HG03095 (cell line): ENCODE data around the gene TACC2.

ENCODE experiments used
- ATAC-seq: cut with Tn5 transposase; IDR thresholded peaks from one replicate; pipeline ENCODE4 v1.9.1; 2021; ENCODE audit warnings: moderate library complexity; ENCODE audit not compliant: unreplicated experiment

TACC2 gene

GRCh38 chr10:122245136-122245535, 256.2 kb downstream of the TACC2 start:
- no peak for ATAC-seq

DNA sequence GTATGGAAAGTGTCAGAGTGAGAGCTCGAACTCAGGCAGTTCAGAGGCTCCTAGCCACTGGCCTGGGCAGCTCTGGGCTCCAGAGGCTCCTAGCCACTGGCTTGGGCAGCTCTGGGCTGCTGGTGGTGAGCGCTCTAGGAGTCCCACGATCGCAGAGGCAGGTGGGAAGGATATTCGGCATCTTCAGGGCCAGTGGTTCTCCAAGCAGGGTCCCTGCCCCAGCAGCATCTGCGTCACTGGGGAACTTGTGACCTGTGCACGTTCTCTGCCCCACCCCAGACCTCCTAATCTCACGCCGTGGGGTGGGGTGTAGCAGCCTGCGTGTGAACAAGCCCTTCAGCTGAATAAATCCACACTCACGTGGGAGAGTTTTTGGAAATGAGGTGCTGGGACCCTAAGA, 256.9 kb downstream of the TACC2 start:
- ATAC-seq, result no peak

- no peak for ATAC-seq
Measured at GRCh38 chr10:122246830-122247520, 258.0 kb downstream of the TACC2 start.

DNA sequence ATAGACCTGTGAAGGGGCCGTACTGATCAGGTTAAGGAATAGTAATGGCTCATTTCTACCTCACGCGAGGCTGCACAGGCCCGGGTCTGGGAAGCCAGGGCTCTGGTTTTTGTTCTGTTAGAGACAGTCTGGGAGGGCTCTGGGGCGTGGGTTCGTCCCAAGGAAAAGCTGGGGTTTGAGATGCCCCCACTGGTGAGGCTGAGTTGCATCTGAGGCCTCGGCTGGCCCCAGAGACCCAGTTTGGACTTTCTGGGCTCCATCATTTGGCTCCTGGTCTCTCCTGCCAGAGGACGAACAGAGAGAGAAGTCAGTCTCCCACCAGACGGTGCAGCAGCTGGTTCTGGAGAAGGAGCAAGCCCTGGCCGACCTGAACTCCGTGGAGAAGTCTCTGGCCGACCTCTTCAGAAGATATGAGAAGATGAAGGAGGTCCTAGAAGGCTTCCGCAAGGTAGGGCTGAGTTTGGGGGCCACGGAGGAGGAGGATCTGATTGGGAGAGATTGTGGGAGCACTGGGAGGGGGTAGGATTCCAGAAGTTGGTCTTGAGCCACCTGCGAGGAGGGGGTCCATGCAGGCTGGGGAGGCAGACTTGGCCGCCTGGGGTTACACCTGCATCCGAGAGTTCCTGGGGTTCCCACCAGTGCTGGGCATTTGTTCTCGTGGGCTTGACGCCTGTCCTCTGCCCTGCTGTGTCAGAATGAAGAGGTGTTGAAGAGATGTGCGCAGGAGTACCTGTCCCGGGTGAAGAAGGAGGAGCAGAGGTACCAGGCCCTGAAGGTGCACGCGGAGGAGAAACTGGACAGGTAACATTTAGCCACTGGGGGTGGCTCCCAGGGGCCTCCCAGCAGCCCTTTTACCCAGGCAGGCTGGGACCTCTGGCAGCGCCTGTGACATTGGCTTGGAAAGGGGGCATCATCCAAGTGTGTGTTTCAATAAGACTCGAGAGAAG, 259.7 kb downstream of the TACC2 start:
- ATAC-seq, result no peak

- ATAC-seq, result no peak
Measured at GRCh38 chr10:122249303-122249850, 260.4 kb downstream of the TACC2 start.

DNA sequence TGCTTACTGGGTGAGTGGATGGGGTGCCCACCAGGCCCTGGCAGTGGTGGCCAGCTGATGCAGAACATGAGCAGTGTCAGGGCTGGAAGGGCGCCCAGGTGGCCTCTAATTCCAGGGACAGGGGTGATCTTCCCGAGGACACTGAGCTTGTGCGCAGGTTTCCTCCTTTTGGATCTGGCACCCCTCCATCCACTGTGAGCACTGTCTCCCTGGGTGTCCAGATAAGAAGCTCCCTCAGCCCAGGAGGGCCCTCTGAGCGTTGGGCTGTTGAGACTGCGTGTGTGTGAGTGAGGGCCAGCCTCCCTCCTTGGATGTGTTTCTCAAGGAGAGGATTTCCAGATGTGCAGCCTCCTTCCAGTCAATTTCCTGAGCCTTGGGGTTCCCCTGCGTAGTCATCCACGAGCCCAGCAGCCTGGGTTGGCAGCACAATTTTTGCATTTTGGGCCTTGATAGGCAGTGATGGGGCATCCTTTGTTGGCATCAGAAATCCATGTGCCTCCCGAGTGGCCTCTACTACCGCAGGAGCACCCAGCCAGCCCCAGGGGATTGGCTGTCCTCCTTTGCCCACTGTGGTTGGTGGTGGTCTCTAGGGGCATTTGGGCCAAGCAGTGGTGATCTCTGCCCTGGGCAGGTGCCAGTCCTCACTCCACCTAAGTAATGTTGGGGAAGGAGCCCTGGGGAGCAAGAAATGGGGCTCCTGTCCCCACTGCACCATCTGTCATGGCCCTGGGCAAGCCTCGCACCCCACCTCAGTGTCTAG, 261.2 kb downstream of the TACC2 start:
- no peak for ATAC-seq

- no peak for ATAC-seq
Measured at GRCh38 chr10:122251459-122252255, 262.7 kb downstream of the TACC2 start.

DNA sequence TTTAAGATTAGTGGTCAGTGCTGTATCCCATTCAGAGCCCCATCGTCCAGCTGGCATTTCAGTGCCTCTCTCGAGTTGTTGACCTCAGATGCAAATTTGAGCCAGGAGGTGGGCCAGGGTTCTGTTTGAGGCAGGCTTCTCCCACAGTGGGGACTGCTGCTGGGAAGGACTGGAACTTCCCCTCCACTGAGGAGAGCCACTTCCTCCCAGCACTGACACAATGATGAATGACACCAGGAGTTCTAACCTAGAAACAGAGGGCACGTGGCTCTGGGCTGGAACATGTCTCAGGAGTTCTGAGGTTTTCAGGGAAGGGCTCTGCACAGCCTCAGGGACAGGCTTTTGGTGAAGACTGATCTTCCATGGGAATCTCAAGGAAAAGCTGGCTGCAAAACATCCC, 263.8 kb downstream of the TACC2 start:
- no peak for ATAC-seq

- no peak for ATAC-seq
Measured at GRCh38 chr10:122253605-122254004, 264.6 kb downstream of the TACC2 start.

- no peak for ATAC-seq
Measured at GRCh38 chr10:122254831-122255230, 265.9 kb downstream of the TACC2 start.

DNA sequence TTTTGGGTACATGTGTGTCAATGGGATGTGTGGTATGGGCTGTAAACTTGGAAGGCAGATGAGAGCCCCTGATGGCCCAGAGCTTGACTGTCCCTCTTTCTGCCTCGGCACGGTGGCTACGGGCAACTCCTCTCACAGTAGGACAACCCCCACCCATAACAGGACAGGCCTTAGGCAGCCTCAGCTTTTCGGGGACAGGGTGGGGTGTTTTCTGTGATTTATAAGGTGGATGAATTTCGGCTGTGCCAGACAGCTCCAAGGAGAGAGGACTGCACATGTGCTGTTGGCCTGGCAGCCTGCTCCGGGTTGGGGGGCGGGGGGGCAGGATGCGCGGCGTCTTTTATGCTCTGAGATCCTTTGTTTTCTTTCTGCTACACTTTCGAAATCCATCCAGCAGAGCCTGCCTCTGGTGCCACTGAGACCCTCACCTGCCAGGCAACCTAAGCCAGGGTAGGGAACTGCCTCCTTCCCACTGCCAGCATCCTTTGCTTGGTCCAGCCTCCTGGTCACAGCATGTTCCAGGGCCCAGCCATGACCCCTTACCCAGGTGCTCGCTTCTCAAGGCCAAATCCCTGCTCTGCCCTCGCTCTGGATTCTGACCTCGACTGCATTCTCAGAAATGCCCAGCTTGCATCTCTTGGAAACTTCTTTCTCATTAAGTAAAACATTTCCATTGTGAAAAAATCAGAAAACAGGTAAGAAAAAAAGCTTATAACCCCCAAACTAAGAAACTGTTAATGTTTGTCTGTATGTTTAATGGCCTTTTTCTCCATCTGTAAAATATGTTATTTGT, 266.7 kb downstream of the TACC2 start:
- no peak for ATAC-seq

DNA sequence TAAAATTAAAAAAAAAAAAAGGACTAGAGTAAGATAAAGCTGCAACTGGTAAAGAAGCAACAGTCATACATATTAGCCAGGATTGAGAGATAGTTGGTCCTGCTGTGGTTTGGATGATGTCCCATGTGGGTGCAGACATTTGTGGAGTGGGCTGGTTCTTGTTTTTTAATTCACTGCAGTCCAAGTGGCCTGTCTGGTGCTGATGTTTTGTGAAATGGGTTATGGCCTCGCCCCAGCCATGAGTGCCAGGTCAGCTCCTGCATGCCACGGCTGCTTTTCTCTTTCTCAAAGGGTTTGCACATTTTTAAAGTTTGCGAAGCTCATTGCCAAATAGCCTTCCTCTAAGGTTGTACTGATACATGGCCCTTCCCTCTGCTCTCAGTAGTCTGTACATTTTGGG, 268.1 kb downstream of the TACC2 start:
- ATAC-seq, result no peak

DNA sequence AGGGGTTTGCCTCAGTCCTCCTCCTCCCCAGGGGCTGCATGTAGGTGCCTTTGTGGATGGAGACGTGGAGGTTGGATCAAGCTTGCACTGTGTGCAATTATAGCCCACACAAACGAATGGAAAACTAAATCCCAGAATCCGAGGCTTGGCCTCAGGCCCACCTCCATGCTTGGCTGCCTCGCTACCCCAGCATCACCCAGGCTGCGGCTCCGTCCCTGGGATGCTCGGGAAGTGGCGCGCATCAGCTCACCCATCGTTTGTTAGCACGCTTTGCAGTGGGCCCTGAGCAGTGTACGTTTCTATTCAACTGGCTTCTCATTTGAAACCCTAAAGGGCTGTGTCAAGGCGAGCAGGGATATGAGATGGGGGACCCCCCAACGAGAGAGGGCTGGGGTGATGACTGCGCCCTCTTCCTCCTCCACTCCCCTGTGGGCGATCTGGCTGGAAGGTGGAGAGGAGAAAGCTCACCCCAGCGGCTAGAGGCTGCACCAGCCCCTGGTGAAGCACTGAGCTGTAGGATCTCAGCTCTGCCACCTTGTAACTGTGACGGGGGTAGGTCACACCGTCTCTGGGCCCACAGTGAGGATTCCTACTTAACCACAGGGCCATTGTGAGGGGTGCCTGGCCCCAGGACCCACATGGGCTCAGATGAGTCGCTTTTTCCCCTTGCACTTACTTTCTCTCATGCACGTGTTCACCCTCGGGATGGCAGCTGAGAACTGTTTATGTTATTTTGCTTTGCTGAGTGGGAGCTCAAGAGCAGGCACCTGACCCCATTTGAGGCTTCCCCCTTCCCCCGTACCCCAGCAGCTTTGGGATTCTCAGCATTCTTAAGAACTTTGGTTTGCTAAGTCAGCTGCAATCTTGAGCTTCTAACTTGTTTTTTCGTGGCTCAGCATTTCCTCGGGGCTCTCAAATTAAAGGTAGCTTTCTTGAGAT, 269.4 kb downstream of the TACC2 start:
- no peak for ATAC-seq

DNA sequence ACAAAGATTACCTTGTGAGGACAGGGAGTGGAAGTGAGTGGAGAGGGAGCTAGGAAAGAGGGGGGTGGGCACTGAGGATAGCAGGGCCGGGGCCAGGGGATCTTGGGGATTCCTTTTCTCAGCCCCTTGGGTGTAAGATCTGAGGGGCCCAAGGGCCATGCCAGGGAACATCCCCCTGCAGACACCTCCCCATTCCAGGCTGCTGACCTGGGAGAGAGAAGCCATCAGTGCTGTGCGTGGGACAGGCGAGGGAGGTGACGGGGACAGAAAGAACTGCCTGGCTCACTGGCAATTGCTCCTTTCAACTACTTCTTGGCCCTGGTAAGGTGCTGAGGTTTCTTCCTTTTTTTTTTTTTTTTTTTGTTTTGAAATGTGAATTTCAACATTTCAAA, 270.1 kb downstream of the TACC2 start:
- no peak for ATAC-seq

GRCh38 chr10:122261584-122261983, 272.6 kb downstream of the TACC2 start:
- ATAC-seq, result no peak

GRCh38 chr10:122263971-122264370, 275.0 kb downstream of the TACC2 start:
- no peak for ATAC-seq

DNA sequence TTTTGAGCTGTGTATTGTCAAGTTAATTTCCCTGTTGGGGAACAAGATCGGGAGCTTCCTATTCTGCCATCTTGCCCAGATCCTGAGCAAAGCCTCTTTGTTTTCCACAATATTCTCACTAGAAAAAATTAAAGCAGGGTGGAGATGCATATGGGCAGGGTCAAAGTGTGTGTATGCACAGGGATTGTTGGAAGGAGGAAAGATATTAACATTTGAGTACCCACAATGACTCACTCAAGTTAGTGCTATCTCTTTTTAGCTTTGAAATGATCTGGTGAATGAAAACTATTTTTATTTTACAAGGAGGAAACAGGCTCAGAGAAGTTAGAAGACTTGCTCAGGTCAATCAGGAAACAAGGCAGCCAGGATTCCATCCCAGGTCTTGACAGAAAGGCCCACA, 275.5 kb downstream of the TACC2 start:
- no peak for ATAC-seq

- ATAC-seq, result no peak
Measured at GRCh38 chr10:122264931-122265330, 276.0 kb downstream of the TACC2 start.

- ATAC-seq, result no peak
Measured at GRCh38 chr10:122265896-122266295, 276.9 kb downstream of the TACC2 start.
